ENCODE results near the gene PSMB8.
A peak's percentile ranks its signal among the peaks of the same experiment; 100 is the strongest.
"Not testable (repeated sequence)": the region's sequence is repeated elsewhere in the genome, so short reads cannot be mapped to it uniquely, and the experiment has no call there.

Gene PSMB8

GRCh38 chr6:32838114-32838958 lies 5.5 kb downstream of the PSMB8 start, which contains the start of gene TAP2:
Gene TAP2, minus strand, starts transcription at chr6:32838739. Its CDS starts 506 bp downstream, at chr6:32838233.
- peak; percentile 94 for DNase-seq (ENCODE audit: low read depth, low spot score)

GRCh38 chr6:32837651-32838113 lies 6.2 kb downstream of the PSMB8 start:
- no peak for DNase-seq (ENCODE audit: low read depth, low spot score)

- no peak for DNase-seq (ENCODE audit: low read depth, low spot score)
These were observed 7.0 kb downstream of the PSMB8 start for GRCh38 chr6:32836873-32837272.

GRCh38 chr6:32835167-32835893 lies 8.5 kb downstream of the PSMB8 start:
- DNase-seq (ENCODE audit: low read depth, low spot score) = no peak

GRCh38 chr6:32833664-32834063 lies 10.2 kb downstream of the PSMB8 start:
- no peak for DNase-seq (ENCODE audit: low read depth, low spot score)

GRCh38 chr6:32832535-32832934 lies 11.3 kb downstream of the PSMB8 start:
- no peak for DNase-seq (ENCODE audit: low read depth, low spot score)

GRCh38 chr6:32830936-32831335 lies 12.9 kb downstream of the PSMB8 start:
- no peak for DNase-seq (ENCODE audit: low read depth, low spot score)

- DNase-seq (ENCODE audit: low read depth, low spot score) = no peak
These were observed 13.8 kb downstream of the PSMB8 start for GRCh38 chr6:32830017-32830416.

- no peak for DNase-seq (ENCODE audit: low read depth, low spot score)
These were observed 14.4 kb downstream of the PSMB8 start for GRCh38 chr6:32829495-32829894.

GRCh38 chr6:32827025-32827424 lies 16.8 kb downstream of the PSMB8 start:
- no peak for DNase-seq (ENCODE audit: low read depth, low spot score)

GRCh38 chr6:32825966-32826365 lies 17.9 kb downstream of the PSMB8 start:
- no peak for DNase-seq (ENCODE audit: low read depth, low spot score)

- DNase-seq (ENCODE audit: low read depth, low spot score) = no peak
These were observed 24.1 kb downstream of the PSMB8 start for GRCh38 chr6:32819729-32820128.

GRCh38 chr6:32818867-32819266 lies 25.0 kb downstream of the PSMB8 start:
- no peak for DNase-seq (ENCODE audit: low read depth, low spot score)

- no peak for DNase-seq (ENCODE audit: low read depth, low spot score)
These were observed 27.1 kb downstream of the PSMB8 start, which contains the start of gene HLA-DOB for GRCh38 chr6:32816746-32817204. Gene HLA-DOB, minus strand, starts transcription at chr6:32817002. Its CDS starts 51 bp downstream, at chr6:32816951.

GRCh38 chr6:32815996-32816395 lies 27.9 kb downstream of the PSMB8 start:
- no peak for DNase-seq (ENCODE audit: low read depth, low spot score)

- DNase-seq (ENCODE audit: low read depth, low spot score) = no peak
These were observed 28.7 kb downstream of the PSMB8 start for GRCh38 chr6:32815115-32815514.

GRCh38 chr6:32814145-32814544 lies 29.7 kb downstream of the PSMB8 start:
- no peak for DNase-seq (ENCODE audit: low read depth, low spot score)

GRCh38 chr6:32809171-32809570 lies 34.7 kb downstream of the PSMB8 start:
- no peak for DNase-seq (ENCODE audit: low read depth, low spot score)

- no peak for DNase-seq (ENCODE audit: low read depth, low spot score)
These were observed 36.7 kb downstream of the PSMB8 start for GRCh38 chr6:32807020-32807580.

- DNase-seq (ENCODE audit: low read depth, low spot score) = not testable (repeated sequence)
These were observed 38.4 kb downstream of the PSMB8 start for GRCh38 chr6:32805404-32805803.

- no peak for DNase-seq (ENCODE audit: low read depth, low spot score)
These were observed 40.4 kb downstream of the PSMB8 start for GRCh38 chr6:32803416-32803815.

GRCh38 chr6:32799740-32800139 lies 44.1 kb downstream of the PSMB8 start:
- no peak for DNase-seq (ENCODE audit: low read depth, low spot score)

Measured in activated naive CD8-positive, alpha-beta T cell treated with anti-CD3 and anti-CD28 coated beads, Interleukin-2, amount 50 U/mL, for 16 hours (primary cell).